Limb (tissue), 2 donors: ENCODE results near the gene KAZN.
A peak's percentile ranks its signal among the peaks of the same experiment; 100 is the strongest.

Experiments used
- DNase-seq, 2 donors: peaks; one replicate each; pipeline ENCODE4 v3.0.0-alpha.2; 2016; ENCODE audit errors: extremely low spot score in 2 of 2

KAZN gene

DNA sequence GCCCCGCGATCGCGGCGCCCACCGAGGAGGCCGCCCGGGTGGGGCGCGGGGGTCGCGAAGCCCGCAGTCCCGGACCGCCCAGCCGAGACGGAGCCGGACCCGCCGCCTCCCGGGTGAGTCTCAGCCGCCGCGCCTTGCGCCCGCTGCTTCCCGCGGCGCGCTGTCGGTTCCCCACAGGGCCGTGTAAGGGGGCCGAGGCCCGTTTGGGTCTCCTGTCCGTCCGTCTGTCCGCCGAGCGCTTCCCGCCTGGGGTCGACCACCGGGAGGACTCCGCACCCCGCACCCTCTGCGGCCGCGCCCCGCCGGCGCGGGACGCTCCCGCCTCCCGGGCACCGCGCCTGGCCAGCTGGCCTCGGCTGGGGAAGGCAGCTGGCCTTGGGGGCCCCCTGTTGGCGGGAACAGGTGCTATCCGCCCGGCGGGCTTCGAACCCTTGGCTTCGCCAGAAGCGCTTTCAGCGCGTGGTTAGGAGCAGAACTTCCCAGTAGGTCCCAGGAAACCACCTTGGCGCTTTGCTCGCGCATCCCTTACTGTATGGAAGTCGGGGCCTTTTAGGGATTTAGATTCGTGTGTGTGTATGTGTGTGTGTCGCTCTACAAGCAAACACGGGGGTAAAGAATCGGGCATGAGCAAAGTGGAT, 555.5 kb downstream of the KAZN start:
- DNase-seq = peak; percentile 54 to 84

DNA sequence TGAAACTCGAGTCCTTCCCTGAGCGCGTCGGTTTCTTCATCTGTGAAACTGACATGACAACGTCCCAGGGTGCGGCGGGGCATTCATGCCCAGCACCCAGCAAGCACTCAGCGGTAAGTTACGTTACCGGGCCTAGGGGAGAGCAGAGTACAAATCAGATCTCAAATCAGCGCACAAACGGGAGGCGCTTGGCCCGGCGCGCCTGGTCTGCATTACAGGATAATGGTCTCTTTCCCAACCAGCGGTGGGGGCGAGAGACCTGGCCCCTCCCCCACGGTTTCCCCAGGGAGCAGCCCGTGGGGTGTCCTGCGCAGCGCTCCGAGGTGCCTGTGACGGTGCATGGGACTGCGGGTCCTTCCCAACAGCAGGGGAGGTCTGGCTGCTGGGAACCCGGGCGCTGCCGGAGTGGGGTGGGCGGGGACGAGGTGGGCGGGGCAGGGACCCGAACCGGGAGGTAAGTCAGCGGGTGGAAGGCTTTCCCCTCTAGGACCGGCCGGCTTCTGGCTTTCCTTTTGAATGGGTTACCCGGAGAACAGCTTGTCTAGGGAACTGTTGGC, 556.1 kb downstream of the KAZN start:
- peak in 1 of 2 donors; percentile 71 for DNase-seq

DNA sequence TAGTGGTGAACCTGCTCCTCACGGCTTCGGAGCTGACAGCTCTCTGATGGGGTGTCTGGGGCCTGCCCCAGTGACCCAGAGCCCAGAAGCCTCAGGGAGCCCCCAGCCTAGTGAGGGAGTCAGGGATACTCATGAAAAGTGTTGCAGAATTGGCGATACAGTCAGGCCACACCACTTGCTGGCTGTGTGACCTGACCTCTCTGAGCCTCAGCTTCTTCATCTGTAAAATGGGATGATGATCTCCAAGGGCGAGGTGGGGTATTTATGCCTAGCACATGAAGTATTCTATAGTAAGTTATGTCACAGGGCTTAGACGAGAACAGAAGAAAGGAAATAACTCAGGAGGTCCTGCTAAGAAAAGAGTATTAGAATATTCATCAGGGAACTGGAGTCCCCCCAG, 556.7 kb downstream of the KAZN start:
- DNase-seq = no peak

DNA sequence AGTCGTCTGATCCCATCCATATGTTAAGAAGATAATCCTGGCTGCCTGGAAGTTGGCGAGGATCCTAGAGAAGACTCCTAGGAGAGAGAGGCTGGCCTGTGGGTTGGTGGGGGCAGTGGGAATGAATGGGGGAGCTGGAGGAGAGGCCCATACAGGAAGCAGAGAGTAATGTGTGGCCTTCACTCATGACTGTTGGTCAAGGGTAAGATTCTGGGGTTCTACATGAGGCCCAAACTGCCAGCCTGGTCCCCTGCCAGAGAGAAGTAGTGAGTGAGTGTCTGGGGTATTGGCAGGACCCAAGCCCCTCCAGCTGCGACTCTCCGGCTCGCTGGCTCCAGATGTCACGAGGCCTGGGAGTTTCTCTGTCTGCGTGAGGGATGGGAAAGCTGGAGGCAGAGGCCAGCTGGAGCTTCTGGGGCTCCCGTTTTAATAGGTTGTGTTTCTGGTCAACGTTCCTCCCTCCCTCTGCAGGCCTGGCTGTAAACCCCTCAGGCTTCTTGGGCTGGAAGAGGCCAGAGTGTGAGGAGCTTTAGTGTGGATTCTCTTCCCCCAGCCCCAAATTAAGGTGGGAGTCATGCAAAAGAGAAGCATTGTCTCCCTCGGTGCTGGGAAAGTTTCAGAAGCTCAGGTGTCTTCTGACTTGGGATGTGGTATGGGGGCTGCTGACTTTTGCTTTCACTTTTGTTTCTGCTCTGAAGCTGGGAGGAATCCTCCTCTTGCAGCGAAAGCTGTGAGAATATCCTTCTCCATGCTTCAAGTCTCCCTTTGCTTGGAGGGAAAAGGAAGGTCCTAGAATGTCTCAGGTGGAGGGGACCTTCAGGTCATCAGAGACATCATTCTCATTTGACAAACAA, 557.6 kb downstream of the KAZN start:
- peak; percentile 50 to 65 for DNase-seq

DNA sequence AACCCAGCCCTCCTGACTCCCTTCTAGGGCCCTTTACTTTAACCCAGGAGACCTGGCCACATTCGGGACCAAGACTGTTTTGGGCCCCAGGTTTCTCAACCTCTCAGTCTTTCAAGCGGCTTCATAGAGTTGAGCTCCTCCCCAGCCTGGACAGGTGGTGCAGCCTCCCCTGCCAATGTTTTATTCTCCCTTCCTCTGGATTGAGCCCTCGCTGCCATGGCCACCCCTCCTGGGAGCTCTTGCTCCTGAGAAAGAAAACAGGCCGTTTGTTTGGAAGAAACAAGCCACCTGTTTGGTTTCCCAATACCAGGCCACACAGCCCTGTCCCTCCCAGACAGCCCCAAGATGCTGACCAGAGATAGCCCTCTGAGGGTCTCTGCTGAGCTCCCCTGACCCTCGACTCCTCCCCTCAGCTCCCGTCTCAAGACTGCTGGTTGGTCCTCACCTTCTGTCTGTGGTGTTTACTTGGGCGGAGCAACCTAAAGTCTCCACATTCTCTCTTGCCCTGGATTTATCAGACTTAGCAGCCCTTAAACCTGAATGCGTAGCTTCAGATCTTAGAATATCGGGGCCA, 558.4 kb downstream of the KAZN start:
- no peak for DNase-seq

DNA sequence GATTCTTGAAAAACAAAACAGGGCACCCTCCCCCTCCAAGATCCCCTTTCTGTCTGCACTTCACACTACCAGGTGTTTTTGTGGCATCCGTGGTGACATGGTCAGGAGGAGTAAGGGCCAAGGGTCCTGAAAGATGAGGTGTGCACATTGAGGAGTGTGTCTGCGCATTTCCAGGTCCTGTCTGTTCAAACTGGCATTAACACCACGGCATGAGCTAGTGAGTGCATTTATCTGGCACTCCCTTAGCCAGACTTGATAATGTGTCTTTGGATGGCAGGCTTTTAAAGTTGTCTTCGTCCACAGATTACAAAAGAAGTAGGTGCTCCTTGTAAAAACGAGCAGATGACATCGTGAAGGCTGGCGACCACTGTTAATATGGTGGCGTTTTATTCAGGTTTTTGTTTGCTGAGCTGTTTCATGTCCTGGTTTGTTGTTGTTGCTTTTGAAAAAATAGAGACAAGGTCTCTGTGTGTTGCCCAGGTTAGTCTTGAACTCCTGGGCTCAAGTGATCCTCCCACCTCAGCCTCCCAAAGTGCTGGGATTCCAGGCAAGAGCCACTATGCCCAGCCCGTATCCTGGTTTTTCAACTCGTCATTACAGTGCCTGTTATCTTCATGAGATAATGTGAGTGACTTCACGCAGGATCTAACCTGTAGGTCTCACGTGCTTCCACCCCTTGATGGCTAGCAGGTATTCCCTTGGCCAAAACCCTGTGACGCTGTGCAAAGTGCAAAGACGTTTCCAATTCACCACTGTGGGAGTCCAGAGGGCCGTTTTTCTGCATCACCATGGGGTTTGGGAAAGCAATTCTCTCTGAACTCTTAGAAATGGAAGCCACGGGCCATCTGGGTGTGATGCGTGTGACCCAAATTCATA, 559.3 kb downstream of the KAZN start:
- DNase-seq = no peak

DNA sequence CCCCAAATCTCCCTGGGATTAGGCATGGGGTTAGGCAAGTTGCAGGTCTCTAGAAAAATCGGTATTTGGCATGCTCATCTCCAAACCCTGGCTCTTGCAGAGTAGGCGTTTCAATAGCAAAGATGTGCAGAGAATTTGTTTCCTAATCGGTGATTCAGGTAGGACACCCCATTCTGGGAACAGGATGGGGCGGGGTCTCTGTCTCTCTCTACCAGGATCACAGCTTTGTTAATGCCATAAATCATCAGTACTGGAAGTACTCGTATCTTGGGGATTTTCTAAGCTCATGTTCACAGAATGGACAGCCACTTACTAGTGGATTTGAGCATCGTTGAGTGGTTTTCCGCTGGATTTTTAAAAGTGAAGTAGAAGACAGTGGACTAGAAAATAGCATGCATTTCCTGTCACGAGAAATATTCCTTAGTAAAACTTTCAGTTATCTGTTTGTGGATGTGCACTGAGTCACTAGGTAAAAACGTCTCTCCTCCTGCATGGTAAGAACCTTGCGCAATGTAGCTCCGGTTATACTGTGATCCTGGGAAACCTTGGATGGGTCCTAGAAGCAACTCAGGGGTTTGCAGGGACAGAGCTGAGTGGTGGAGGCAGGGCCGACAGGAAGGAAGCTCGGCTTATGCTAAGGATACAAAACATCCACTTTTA, 560.2 kb downstream of the KAZN start:
- no peak for DNase-seq

DNA sequence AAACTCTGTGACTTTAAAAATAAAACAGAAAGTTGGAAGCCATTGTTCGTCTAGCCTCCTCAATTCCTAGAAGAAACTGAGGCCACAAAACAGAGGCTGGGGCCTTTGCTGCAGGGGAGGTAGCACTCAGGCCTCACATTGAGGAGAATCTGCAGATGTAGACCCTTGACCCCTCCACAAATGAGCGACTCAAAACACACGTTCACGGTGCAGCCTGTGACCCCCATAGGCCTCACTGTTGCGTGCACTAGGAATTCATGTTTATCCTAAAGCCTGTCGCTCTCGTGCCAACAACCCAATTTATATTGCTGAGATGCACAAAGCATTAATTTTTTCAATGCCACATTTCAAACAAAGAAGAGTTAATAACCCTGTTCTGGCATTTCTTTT, 560.7 kb downstream of the KAZN start:
- DNase-seq = no peak

DNA sequence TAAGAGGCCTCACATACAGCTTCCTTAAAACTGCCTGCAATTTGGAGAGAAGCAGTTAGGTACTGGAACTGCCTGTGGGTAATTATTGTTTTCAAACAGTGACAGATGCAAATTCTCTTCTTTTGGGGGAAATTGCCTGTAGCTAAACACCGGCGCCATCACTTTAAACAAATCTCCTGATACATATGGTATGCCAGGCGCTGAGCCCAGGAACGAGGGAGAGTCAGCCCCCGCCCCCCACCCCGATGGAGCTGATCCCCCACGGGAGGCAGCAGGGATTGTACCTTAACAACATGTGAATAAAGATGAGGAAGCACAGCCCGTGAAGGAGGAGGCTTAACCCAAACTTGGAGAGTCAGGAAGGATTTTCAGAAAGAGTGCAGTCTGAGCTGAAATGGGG, 562.1 kb downstream of the KAZN start:
- no peak for DNase-seq

DNA sequence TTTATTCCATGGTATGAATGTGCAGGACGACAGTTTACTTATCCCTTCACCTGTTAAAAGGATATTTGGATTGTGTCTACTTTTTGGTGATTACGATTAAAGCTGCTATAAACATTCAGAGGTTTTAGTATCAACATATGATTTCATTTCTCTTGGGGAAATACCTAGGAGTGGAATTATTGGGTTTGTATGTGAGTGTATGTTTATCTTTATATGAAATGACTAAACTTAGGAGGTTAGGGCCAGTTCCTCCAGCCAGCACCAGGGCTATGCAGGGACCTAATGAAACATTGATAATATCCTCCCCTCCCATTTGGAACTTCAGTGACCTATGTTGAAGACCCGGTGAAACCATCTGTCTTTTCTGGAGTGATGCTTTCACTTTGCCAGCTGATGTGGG, 568.9 kb downstream of the KAZN start:
- no peak for DNase-seq
